ENCODE measurements around the gene ETV1. TPM values are rescaled to one million over a fixed set of nuclear protein-coding genes. Genes with fewer than 3 reads are reported as not detected.
A peak's percentile ranks its signal among the peaks of the same experiment; 100 is the strongest.

ETV1 gene
- total and polyA plus RNA-seq, 9 of the 15 experiments (the other 6 are each of a cell fraction or from before 2014, with no cell fraction given): 7.2 to 27.4 (median 14.0) TPM

- TF ChIP-seq ZNF609 (CRISPR knock-in tag; IDR thresholded peaks at IDR 0.05; ENCODE audit: borderline replicate concordance) (no peak), KDM5B (IDR thresholded peaks at IDR 0.05; ENCODE audit: insufficient replicate concordance, low read depth, low read length) (no peak), E2F6 (IDR thresholded peaks at IDR 0.05; ENCODE audit: borderline replicate concordance in 1 of 2, extremely low read depth in 1 of 2, insufficient read depth in 1 of 2, insufficient read length in 1 of 2, low read depth in 1 of 2, low read length in 1 of 2, poor library complexity in 1 of 2, severe bottlenecking in 1 of 2) (peak; percentile 48 to 56), ZHX1 (conservative IDR thresholded peaks at IDR 0.05; ENCODE audit: low read length) (no peak), ELK3 (CRISPR knock-in tag; IDR thresholded peaks at IDR 0.05) (no peak)
These were observed 139.2 kb downstream of the ETV1 start (continued) for GRCh38 chr7:13850185-13850752.
